KMS-11 (cell line): ENCODE measurements around the gene MAPKBP1.

Experiments used
- H2AFZ ChIP-seq: fragments of 200-600 bp; sonication (generic); 2 replicates; pipeline ENCODE4 v1.6.1; 2016; ENCODE audit warnings: antibody characterized with exemption, mixed run types, low read depth
- H3K27ac ChIP-seq: fragments of 200-600 bp; sonication (generic); 2 replicates; pipeline ENCODE4 v1.6.1; 2016; ENCODE audit warnings: mild to moderate bottlenecking, mixed run types
- H3K27me3 ChIP-seq: fragments of 200-600 bp; sonication (generic); 2 replicates; pipeline ENCODE4 v1.6.1; 2017; ENCODE audit warnings: mild to moderate bottlenecking, low read depth, mixed run types, moderate library complexity; ENCODE audit not compliant: insufficient read depth
- H3K36me3 ChIP-seq: fragments of 200-600 bp; sonication (generic); 2 replicates; pipeline ENCODE4 v1.6.1; 2017; ENCODE audit warnings: mild to moderate bottlenecking, mixed run types; ENCODE audit not compliant: insufficient read depth
- H3K4me1 ChIP-seq: fragments of 200-600 bp; sonication (generic); 2 replicates; pipeline ENCODE4 v1.6.1; 2016; ENCODE audit warnings: mild to moderate bottlenecking, low read depth, mixed run types; ENCODE audit not compliant: poor library complexity, severe bottlenecking
- H3K4me2 ChIP-seq: fragments of 200-600 bp; sonication (generic); 2 replicates; pipeline ENCODE4 v1.7.0; 2016; ENCODE audit warnings: mild to moderate bottlenecking, mixed run types
- H3K4me3 ChIP-seq: fragments of 200-600 bp; sonication (generic); IDR thresholded peaks from 2 replicates; pipeline ENCODE4 v1.6.1; 2017; ENCODE audit warnings: low read depth, low read length, mixed read lengths; ENCODE audit not compliant: insufficient read depth
- H3K79me2 ChIP-seq: fragments of 200-600 bp; sonication (generic); 2 replicates; pipeline ENCODE4 v1.6.1; 2016; ENCODE audit warnings: low read depth, mixed run types; ENCODE audit not compliant: insufficient read depth
- H3K9ac ChIP-seq: fragments of 200-600 bp; sonication (generic); 2 replicates; pipeline ENCODE4 v1.6.1; 2016; ENCODE audit warnings: mild to moderate bottlenecking, mixed run types
- H4K20me1 ChIP-seq: fragments of 200-600 bp; sonication (generic); 2 replicates; pipeline ENCODE4 v1.6.1; 2016; ENCODE audit warnings: mild to moderate bottlenecking, mixed run types; ENCODE audit not compliant: insufficient read depth
- TF ChIP-seq, protein P1 (sequence below): fragments of 200-600 bp; sonication (generic); conservative IDR thresholded peaks from 2 replicates; pipeline ENCODE4 v1.6.1; 2017; ENCODE audit warnings: low read depth, mild to moderate bottlenecking, antibody characterized with exemption, low read length, moderate library complexity, mixed read lengths

The MAPKBP1 gene

DNA sequence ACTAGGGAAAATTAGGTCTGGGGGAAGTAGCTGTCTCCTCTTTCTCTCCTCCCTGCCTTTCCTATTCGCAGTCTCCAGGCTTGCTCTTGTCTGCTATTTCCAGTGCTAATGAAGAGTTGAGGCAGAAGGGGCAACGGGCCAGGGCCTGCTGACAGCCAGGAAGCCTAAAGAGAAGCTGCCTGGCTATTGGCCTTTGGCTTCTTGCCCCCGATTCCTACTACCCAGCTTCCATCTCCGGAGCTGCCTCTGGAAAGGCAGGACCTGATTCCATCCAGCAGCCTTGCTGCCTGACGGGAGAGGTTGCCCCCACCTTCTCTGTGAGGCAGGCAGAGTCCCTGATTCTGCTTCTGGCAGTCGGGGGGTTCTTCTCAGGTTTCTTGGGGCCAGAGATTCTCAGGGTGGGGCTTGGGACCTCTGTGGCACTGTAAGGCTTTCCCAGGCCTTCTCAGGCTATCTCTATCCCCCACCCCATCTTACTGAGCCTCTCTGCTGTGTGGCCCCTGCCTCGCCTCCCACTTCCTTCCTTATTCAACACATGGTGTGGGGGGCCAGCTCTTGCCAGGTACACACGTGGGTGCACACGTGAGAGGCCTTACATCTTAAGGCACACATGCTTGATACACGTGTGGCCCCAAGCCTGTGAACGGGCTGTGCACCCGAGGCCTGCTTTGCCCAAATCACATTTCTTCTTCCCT lies 35.4 kb downstream of the MAPKBP1 start:
- Histone ChIP-seq H3K4me1 (peaks cover 11% of the 10 kb centered on the region), H3K9ac (no peak overlapping the region), H3K27ac (no peak overlapping the region)

DNA sequence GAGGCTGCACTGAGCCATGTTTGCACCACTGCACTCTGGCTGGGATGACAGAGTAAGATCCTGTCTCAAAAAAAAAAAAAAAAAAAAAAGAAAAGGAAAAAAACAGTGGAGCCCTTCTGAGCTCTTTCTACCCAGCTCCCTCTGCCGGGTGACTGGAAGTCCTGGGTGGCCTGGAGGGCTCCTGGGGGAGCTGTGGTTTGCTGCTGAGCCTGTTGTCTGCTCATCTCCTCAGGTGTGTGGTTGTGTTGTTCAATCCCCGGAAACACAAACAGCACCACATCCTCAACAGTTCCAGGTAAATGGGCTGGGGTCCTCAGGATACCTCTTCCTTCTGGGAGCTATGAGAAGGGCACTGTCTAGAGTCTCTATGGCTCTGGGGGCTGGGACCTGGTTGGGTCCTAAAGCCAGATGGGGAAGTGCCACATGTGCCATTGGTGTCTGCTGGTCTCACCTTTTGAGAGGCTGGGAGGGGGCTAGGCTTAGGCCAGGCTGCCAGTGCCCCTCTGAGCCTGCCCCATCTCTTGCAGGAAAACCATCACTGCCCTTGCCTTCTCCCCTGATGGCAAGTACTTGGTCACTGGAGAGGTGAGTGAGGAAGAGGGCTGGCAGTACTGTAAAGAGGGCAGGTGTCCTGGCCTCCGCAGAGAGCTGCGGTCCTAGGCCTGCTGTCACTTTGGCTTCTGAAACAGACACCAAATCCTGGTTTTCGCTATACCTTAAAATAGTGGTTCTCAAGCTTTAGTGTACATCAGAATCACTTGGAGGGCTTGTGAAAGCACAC lies 36.6 kb downstream of the MAPKBP1 start:
- H3K27ac ChIP-seq = no peak overlapping the region
- H3K27me3 ChIP-seq = no peaks in the 10 kb centered on the region
- no peaks in the 10 kb centered on the region for H4K20me1 ChIP-seq
- no peaks in the 10 kb centered on the region for H3K36me3 ChIP-seq
- H3K4me3 ChIP-seq = no peak overlapping the region
- TF ChIP-seq, protein P1, sequence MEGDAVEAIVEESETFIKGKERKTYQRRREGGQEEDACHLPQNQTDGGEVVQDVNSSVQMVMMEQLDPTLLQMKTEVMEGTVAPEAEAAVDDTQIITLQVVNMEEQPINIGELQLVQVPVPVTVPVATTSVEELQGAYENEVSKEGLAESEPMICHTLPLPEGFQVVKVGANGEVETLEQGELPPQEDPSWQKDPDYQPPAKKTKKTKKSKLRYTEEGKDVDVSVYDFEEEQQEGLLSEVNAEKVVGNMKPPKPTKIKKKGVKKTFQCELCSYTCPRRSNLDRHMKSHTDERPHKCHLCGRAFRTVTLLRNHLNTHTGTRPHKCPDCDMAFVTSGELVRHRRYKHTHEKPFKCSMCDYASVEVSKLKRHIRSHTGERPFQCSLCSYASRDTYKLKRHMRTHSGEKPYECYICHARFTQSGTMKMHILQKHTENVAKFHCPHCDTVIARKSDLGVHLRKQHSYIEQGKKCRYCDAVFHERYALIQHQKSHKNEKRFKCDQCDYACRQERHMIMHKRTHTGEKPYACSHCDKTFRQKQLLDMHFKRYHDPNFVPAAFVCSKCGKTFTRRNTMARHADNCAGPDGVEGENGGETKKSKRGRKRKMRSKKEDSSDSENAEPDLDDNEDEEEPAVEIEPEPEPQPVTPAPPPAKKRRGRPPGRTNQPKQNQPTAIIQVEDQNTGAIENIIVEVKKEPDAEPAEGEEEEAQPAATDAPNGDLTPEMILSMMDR = no peak
- peak overlapping the region; percentile 4; the same call in 1 of the 2 replicates for H3K4me2 ChIP-seq
- H3K9ac ChIP-seq = no peak overlapping the region
- H2AFZ ChIP-seq = 0 out of 2 replicates have a peak overlapping the region, but pooled peaks have one; percentile 15
- H3K4me1 ChIP-seq = peaks cover 11% of the 10 kb centered on the region
- no peaks in the 10 kb centered on the region for H3K79me2 ChIP-seq

More for the DNA sequence above, 35.4 kb downstream of the MAPKBP1 start:
- Histone ChIP-seq H3K36me3 (no peaks in the 10 kb centered on the region), H3K79me2 (no peaks in the 10 kb centered on the region), H3K4me3 (no peak overlapping the region), H4K20me1 (no peaks in the 10 kb centered on the region), H3K4me2 (no peak overlapping the region), H2AFZ (no peak overlapping the region), H3K27me3 (no peaks in the 10 kb centered on the region)
- TF ChIP-seq, protein P1 = no peak

DNA sequence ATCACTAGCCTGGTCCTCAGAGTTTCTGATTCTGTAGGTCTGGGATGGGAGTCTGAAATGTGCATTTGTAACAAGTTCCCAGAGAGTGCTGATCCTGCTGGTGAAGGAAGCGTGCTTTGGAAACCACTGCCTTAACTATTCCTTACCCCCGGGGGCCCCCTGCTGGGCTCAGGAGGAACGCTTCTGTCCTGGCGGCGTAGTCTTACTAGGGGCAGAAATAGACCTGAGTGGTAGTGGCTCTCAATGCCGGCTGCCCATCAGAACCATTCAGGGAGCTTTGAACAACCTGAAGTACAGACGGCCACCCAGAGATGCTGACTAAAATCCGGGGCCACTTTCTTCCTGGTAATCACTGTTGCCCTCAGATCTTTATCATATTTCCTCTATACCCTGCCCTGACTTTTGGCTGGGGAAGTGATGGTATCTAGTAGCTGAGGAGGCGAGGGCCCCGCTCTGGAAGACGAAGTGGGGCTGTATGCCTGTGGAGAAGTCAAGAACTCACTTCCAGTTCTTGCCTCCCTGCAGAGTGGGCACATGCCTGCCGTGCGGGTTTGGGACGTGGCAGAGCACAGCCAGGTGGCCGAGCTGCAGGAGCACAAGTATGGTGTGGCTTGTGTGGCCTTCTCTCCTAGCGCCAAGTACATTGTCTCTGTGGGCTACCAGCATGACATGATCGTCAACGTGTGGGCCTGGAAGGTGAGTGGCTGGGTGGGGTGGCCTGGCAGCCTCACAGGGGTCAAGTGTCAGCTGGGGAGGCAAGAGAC lies 37.3 kb downstream of the MAPKBP1 start:
- peak overlapping the region; percentile 4; the same call in 1 of the 2 replicates for H3K4me2 ChIP-seq
- H3K27ac ChIP-seq = no peak overlapping the region
- no peaks in the 10 kb centered on the region for H3K27me3 ChIP-seq
- H3K4me3 ChIP-seq = no peak overlapping the region
- H3K36me3 ChIP-seq = no peaks in the 10 kb centered on the region
- TF ChIP-seq, protein P1 = peak; percentile 89
- H3K4me1 ChIP-seq = peaks cover 11% of the 10 kb centered on the region
- H4K20me1 ChIP-seq = no peaks in the 10 kb centered on the region
- H2AFZ ChIP-seq = 0 out of 2 replicates have a peak overlapping the region, but pooled peaks have one; percentile 15
- H3K9ac ChIP-seq = no peak overlapping the region
- H3K79me2 ChIP-seq = no peaks in the 10 kb centered on the region

DNA sequence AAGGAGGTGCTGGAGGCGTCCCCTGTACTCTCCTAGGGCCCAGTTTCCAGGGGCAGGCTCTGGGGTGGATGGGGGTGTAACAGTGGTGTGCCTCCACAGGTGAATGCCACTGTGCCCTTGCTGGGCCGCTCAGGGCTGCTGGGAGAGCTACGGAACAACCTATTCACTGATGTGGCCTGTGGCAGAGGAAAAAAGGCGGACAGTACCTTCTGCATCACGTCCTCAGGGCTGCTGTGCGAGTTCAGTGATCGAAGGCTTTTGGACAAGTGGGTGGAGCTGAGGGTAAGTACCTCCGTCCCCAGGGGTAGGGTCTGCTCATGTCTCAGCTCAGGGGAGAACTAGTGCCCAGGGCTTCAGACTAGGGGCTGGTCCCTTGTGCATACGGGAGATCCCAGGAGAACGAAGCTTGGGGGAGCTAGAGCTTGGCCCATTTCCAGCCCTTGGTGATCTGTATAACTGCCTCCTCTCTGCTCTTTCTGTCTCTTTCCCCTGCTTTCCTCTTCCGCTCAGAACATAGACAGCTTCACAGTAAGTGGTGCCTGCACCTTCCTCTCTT lies 38.6 kb downstream of the MAPKBP1 start:
- H3K9ac ChIP-seq = no peak overlapping the region
- H3K79me2 ChIP-seq = no peaks in the 10 kb centered on the region
- TF ChIP-seq, protein P1 = no peak
- H3K27ac ChIP-seq = no peak overlapping the region
- H3K27me3 ChIP-seq = no peaks in the 10 kb centered on the region
- no peak overlapping the region for H3K4me2 ChIP-seq
- no peak overlapping the region for H3K4me3 ChIP-seq
- H2AFZ ChIP-seq = no peak overlapping the region
- no peaks in the 10 kb centered on the region for H3K36me3 ChIP-seq
- peaks cover 11% of the 10 kb centered on the region for H3K4me1 ChIP-seq
- no peaks in the 10 kb centered on the region for H4K20me1 ChIP-seq
